Bronchial epithelial cell (primary cell): ENCODE measurements around the gene SCAMP4. TPM values are rescaled to one million over a fixed set of nuclear protein-coding genes. Genes with fewer than 3 reads are reported as not detected.
A peak's percentile ranks its signal among the peaks of the same experiment; 100 is the strongest.

Experiments used
- DNase-seq: peaks from one replicate; pipeline ENCODE4 v3.0.0-alpha.2; 2010; ENCODE audit warnings: low read depth
- FAIRE-seq: peaks from 2 replicates; lab custom pipeline; 2011; peaks lifted over from hg19 to GRCh38; lab: Jason Lieb, UNC
- H3K27me3 ChIP-seq: 2 replicates; pipeline ENCODE4 v1.5.1; 2011; ENCODE audit warnings: low read length; ENCODE audit not compliant: control insufficient read depth, insufficient read depth
- H3K36me3 ChIP-seq: 2 replicates; pipeline ENCODE4 v1.5.1; 2011; ENCODE audit warnings: low read length; ENCODE audit not compliant: control insufficient read depth, insufficient read depth
- H3K4me3 ChIP-seq: 2 replicates; pipeline ENCODE4 v1.5.1; 2011; ENCODE audit warnings: mild to moderate bottlenecking, low read depth, low read length, control low read depth
- CTCF ChIP-seq: IDR thresholded peaks from 2 replicates; pipeline ENCODE4 v1.5.1; 2011; ENCODE audit warnings: mild to moderate bottlenecking, moderate library complexity, low read length, control low read depth, inconsistent platforms; ENCODE audit not compliant: insufficient read depth, severe bottlenecking
- total RNA-seq: library from RNA; depleted of rRNA; stranded (reverse); fragments of >200 nt; gene quantifications from 2 replicates; pipeline ENCODE4 v1.2.1, GENCODE V29; 2014

SCAMP4 gene
- total RNA-seq, 1 donor from 2014 or later = 14.2 TPM

GRCh38 chr19:1862068-1862423 is 43.2 kb upstream of the SCAMP4 start:
- Histone ChIP-seq H3K4me3 (peak overlapping the region; percentile 88), H3K27me3 (no peaks in the 10 kb centered on the region), H3K36me3 (no peaks in the 10 kb centered on the region)
- FAIRE-seq = no peak
- TF ChIP-seq CTCF = no peak
- no peak for DNase-seq

- no peak for TF ChIP-seq CTCF
- H3K36me3 ChIP-seq = no peaks in the 10 kb centered on the region
- H3K4me3 ChIP-seq = peak overlapping the region; percentile 88
- no peak for FAIRE-seq
- no peaks in the 10 kb centered on the region for H3K27me3 ChIP-seq
- DNase-seq = no peak
Measured at GRCh38 chr19:1862424-1863327, 42.5 kb upstream of the SCAMP4 start.

- FAIRE-seq (no peak), DNase-seq (no peak)
- TF ChIP-seq CTCF = no peak
Measured at GRCh38 chr19:1863328-1863637, 41.9 kb upstream of the SCAMP4 start, which contains the start of gene KLF16. KLF16 (minus strand) TSS chr19:1863579; CDS start chr19:1863497, 82 bp downstream.

GRCh38 chr19:1863638-1864479 is 41.3 kb upstream of the SCAMP4 start:
- Histone ChIP-seq H3K27me3 (no peaks in the 10 kb centered on the region), H3K4me3 (peak overlapping the region; percentile 80), H3K36me3 (no peaks in the 10 kb centered on the region)
- no peak for TF ChIP-seq CTCF
- FAIRE-seq (no peak), DNase-seq (peak; percentile 69)

More at GRCh38 chr19:1863328-1863637, 41.9 kb upstream of the SCAMP4 start, which contains the start of gene KLF16:
- H3K27me3 ChIP-seq = no peaks in the 10 kb centered on the region
- H3K4me3 ChIP-seq = peak within 1 kb of the TSS; percentile 88
- no peaks in the 10 kb centered on the region for H3K36me3 ChIP-seq

- DNase-seq (no peak), FAIRE-seq (no peak)
- H3K4me3 ChIP-seq = peak overlapping the region; percentile 80
- H3K27me3 ChIP-seq = no peaks in the 10 kb centered on the region
- TF ChIP-seq CTCF = peak; percentile 91
- no peaks in the 10 kb centered on the region for H3K36me3 ChIP-seq
Measured at GRCh38 chr19:1864480-1865171, 40.6 kb upstream of the SCAMP4 start.
